GM18868 (cell line): ENCODE measurements around the gene GALR2.

Experiments used
- ATAC-seq: cut with Tn5 transposase; IDR thresholded peaks from one replicate; pipeline ENCODE4 v1.9.1; 2021; ENCODE audit warnings: mild to moderate bottlenecking, moderate library complexity; ENCODE audit not compliant: unreplicated experiment

The GALR2 gene

DNA sequence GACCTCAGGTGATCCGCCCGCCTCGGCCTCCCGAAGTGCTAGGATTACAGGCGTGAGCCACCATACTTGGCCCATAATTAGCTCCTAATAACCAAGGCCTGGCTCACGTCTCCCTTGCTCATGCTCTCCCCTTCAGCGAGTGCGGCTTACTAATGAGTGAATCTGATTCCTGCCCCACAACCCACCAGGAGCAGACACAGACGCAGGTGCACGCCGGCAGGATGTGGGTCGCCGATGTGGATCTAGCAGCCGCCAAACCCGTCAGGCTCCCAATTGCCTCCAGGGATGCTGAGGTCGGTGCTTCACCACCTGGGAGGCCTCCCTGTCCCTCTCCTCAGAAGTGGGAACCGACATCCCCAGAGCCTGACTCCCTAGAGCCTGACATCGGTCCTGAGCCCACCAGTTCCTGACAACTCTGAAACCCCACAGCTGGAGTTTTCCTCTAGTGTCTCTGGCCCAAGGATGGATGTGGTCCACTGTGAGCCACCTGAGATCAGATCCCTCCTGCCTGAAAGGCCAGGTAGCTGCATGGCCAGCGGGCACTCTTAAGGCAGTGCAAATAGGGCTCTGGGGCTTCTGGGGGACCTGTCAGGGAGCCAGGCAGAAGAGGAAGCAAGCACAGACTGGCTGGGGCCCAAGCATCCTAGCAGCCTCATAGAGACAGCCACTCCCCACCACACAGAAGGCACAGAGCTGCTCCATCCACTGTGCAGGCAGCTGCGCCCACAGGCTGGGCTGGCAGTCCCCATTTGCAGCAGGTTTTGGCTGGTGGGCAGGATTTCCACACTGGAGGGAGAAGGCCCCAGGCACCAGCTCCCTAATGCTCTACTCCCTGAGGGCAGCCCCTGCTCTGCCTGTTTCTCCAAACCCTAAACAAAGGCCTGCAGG lies 18.2 kb downstream of the GALR2 start:
- no peak for ATAC-seq

GRCh38 chr17:76094046-76094445 lies 19.5 kb downstream of the GALR2 start:
- ATAC-seq: no peak

- ATAC-seq: no peak
Measured at GRCh38 chr17:76095943-76096342, 21.4 kb downstream of the GALR2 start.

DNA sequence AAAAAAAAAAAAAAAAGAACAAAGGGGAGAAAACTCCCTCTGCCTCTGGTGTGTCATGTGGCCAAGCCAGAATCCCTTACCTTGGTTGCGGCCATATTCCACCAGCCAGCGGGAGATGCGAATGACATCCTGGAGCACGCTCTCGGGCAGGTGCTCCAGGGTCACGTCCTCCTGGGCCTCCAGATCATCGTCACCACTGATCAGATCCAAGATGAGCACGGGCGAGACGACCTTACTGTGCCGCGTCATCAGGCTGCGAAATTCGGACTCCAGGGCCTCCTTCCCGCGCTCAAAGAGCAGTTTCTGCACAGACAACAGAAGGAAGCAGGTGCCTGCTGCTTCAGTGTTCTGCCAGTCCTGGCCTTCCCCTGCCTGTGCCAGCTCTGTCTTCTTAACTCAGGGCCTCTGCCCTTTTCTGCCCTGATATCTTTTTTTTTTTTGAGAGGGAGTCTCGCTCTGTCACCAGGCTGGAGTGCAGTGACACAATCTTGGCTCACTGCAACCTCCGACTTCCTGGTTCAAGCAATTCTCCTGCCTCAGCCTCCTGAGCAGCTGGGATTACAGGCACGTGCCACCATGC lies 23.2 kb downstream of the GALR2 start:
- ATAC-seq: no peak

- ATAC-seq: no peak
Measured at GRCh38 chr17:76102944-76103273, 28.3 kb downstream of the GALR2 start.

GRCh38 chr17:76103274-76104139 lies 28.9 kb downstream of the GALR2 start, which contains the start of gene EXOC7:
Gene EXOC7, minus strand, starts transcription at chr17:76103787. Its CDS starts 95 bp downstream, at chr17:76103692.
- ATAC-seq: peak; percentile 71

DNA sequence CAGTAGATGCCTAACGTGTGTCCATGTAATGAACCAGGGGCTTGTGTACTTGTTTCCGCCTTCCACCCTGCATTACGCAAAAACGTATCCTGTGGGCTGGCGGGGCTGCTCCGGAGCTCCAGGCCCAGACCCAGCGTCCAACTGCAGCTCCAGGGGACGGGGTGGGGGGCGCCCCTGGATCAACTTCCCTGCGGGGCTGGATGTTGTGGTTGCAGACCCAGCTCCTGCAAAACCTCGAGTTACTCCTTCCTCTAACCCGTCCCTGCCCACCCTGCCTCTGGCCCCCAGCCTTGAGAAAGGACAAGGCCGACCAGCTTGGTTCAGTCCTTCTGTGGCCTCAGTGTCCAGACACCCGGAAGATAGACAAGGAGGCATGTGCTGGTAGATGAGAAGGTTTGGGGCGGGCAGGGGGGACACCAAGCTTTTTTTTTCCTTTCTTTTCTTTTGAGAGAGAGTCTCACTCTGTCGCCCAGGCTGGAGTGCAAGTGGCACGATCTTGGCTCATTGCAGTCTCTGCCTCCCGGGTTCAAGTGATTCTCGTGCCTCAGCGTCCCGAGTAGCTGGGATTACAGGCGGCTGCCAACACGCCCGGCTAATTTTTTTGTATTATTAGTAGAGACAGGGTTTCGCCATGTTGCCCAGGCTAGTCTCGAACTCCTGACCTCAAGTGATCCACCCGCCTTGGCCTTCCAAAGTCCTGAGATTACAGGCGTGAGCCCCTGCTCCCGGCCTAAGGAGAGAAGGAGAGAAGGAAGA lies 29.7 kb downstream of the GALR2 start:
- no peak for ATAC-seq

DNA sequence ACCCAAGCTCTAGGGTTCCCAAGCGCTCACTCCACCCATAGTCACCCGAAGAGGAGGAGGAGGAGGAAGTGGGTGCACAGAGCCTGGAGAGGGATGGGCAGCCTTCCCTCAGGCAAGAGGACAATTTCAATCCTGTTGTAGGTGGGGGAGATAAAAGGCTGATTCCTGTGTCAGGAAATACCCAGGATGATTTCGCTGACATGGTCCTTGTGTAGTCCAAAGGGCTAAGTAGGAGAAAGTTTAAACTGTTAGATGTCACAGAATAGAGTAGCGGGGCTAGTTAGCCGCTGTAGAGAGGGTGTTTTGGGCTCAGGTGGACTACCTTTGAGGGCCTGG lies 30.3 kb downstream of the GALR2 start:
- ATAC-seq: no peak

DNA sequence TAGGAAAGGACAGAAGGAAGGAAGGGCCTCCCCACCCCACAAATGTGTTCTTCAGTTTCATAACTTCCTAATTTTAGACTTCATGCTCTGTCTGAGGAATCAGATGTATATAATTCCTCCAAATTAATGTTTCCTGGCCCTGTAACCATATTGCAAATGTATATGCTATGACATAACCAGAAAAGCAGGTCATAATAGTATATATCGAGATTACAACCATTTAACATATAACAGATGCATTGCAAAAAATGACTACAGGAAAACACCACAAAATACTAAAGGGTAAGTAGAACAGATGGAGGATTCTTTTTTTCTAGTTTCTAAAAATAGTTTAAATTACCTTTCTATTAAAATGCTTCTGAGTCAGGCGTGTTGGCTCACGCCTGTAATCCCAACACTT lies 32.1 kb downstream of the GALR2 start:
- ATAC-seq: no peak

DNA sequence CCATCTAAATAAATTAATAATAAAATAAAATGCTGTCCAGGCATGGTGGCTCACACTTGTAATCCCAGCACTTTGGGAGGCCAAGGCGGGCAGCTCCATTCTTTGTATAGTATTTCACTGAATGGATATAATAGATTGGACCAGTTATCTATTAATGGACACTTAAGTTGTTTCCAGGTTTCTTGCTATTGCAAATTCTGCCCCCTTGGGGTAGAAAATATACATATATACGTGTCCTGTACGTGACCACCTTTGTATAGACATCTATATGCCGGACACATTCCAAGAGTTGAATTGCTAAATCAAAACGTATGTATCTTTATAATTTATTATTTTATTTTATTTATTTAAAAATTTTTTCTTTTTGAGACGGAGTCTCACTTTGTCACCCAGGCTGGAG lies 32.9 kb downstream of the GALR2 start:
- no peak for ATAC-seq

- ATAC-seq: no peak
Measured at GRCh38 chr17:76111956-76112355, 37.4 kb downstream of the GALR2 start.

DNA sequence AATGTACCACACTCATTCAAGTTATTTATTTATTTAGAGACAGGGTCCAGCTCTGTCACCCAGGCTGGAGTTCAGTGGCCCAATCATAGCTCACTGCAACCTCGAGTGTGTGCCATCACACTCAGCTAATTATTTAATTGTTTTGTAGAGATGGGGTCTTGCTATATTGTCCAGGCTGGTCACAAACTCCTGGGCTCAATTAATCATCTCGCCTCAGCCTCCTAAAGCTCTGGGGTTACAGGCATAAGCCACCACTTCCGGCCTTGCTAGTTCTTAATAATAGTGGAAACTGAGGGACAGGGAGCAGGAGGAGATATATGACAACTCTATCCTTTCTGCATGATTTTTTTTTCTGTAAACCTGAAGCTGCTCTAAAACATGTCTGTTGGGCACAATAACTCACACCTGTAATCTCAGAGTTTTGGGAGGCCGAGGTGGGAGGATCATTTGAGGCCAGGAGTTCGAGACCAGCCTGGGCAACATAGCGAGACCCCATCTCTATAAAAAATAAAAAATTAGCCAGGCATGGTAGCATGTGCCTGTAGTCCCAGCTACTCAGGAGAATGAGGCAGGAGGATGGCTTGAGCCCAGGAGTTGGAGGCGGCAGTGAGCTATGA lies 40.7 kb downstream of the GALR2 start:
- ATAC-seq: no peak

DNA sequence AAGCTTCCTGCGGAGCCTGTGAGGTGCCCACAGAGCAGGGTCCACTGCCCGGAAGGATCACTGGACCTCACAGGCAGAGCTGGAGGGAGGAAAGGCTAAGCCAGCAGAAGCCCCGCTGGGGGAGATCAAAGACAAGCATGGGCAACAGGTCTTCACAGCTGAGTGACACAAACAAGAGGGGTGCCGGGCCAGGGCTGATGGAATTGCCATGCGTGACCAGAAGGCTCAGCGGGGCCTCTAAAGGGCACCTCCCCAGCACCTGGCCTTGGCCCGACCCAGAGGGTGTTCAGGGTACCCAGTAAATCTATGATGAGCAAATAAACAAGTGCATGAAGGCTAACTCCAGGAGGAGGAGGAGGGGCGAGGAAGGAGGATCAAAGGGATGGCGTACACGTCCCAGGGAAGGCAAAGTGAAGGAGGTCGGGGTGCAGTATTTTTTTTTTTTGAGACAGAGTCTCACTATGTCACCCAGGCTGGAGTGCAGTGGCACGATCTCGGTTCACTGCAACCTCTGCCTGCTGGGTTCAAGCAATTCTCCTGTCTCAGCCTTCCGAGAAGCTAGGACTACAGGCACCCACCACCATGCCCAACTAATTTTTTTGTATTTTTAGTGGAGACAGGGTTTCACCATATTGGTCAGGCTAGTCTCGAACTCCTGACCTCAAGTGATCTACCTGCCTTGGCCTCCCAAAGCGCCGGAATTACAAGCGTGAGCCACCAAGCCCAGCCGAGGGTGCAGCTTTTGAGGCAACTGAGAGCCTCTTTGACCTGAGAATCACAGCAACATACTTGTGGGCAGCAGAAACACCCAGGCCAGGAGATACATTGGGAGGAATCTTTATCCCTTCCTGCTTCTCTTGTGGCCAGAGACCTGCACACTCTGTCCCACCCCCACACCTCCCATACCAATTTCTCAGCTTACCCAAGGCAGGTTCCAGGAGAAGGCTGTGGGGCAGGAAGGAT lies 45.1 kb downstream of the GALR2 start:
- ATAC-seq: no peak

- ATAC-seq: no peak
Measured at GRCh38 chr17:76120658-76121008, 46.1 kb downstream of the GALR2 start.

- no peak for ATAC-seq
Measured at GRCh38 chr17:76121932-76122430, 47.4 kb downstream of the GALR2 start.

- no peak for ATAC-seq
Measured at GRCh38 chr17:76122431-76123190, 48.0 kb downstream of the GALR2 start.

DNA sequence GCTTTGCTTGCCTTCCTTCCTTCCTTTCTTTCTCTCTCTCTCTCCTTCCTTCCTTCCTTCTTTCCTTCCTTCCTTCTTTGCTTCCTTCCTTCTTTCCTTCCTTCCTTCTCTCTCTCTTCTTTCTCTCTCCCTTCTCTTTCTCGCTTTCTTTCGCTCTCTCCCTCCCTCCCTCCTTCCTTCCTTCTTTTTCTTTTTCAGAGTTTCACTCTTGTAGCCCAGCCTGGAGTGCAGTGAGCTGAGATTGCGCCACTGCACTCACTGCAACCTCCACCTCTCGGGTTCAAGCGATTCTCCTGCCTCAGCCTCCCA lies 48.6 kb downstream of the GALR2 start:
- no peak for ATAC-seq

GRCh38 chr17:76123749-76124581 lies 49.4 kb downstream of the GALR2 start:
- ATAC-seq: no peak
